Fibroblast of lung (primary cell): ENCODE results near the gene C1GALT1. TPM values are rescaled to one million over a fixed set of nuclear protein-coding genes. Genes with fewer than 3 reads are reported as not detected.

Experiments used
- DNase-seq, 2 donors: peaks; one replicate each; pipeline versions ENCODE4 v3.0.0 to v3.0.0-alpha.2; 2010; ENCODE audit warnings: low read depth in 2 of 2
- H2AFZ ChIP-seq: 2 replicates; pipeline ENCODE4 v1.5.1; 2012; ENCODE audit warnings: low read length, control low read depth, inconsistent platforms
- H3K27ac ChIP-seq: 2 replicates; pipeline ENCODE4 v1.5.1; 2011; ENCODE audit warnings: low read length, control low read depth; ENCODE audit not compliant: insufficient read depth
- H3K27me3 ChIP-seq: 2 replicates; pipeline ENCODE4 v1.5.1; 2011; ENCODE audit warnings: mild to moderate bottlenecking, low read length; ENCODE audit not compliant: control insufficient read depth, insufficient read depth
- H3K36me3 ChIP-seq: 2 replicates; pipeline ENCODE4 v1.5.1; 2011; ENCODE audit warnings: low read length; ENCODE audit not compliant: control insufficient read depth, insufficient read depth
- H3K4me1 ChIP-seq: 2 replicates; pipeline ENCODE4 v1.5.1; 2011; ENCODE audit warnings: low read length; ENCODE audit not compliant: control insufficient read depth, insufficient read depth; ENCODE audit errors: extremely low read depth
- H3K4me2 ChIP-seq: 2 replicates; pipeline ENCODE4 v1.5.1; 2011; ENCODE audit warnings: low read length, control low read depth; ENCODE audit not compliant: insufficient read depth; ENCODE audit errors: extremely low read depth
- H3K4me3 ChIP-seq, 4 experiments: fragments of 200-600 bp in 1 of 4; sonication (generic) in 1 of 4; replicated peaks in 1 of 4; 2 replicates each; pipeline ENCODE4 v1.5.1; 2011 to 2016; ENCODE audit warnings: low read length in 4 of 4, low read depth in 3 of 4, mild to moderate bottlenecking in 3 of 4, control low read depth in 2 of 4, inconsistent platforms in 1 of 4, mixed read lengths in 1 of 4; ENCODE audit not compliant: insufficient read depth in 1 of 4; ENCODE audit errors: control extremely low read depth in 1 of 4
- H3K79me2 ChIP-seq: 2 replicates; pipeline ENCODE4 v1.5.1; 2012; ENCODE audit warnings: mild to moderate bottlenecking, low read length, inconsistent platforms; ENCODE audit not compliant: control insufficient read depth, insufficient read depth
- H3K9ac ChIP-seq: 2 replicates; pipeline ENCODE4 v1.5.1; 2011; ENCODE audit warnings: mild to moderate bottlenecking, low read length, control low read depth; ENCODE audit not compliant: insufficient read depth
- H3K9me3 ChIP-seq: 2 replicates; pipeline ENCODE4 v1.5.1; 2012; ENCODE audit warnings: low read depth, low read length; ENCODE audit not compliant: control insufficient read depth, insufficient read depth
- H4K20me1 ChIP-seq: 2 replicates; pipeline ENCODE4 v1.5.1; 2011; ENCODE audit warnings: low read length; ENCODE audit not compliant: control insufficient read depth, insufficient read depth; ENCODE audit errors: extremely low read depth
- CTCF ChIP-seq, 2 donors: IDR thresholded peaks in 1 of 2; conservative IDR thresholded peaks in 1 of 2; 1 replicate in 1 of 2; 2 replicates in 1 of 2; pipeline ENCODE4 v1.5.1; 2011 to 2012; ENCODE audit warnings: low read length in 2 of 2, control low read depth in 1 of 2, inconsistent platforms in 1 of 2, low read depth in 1 of 2, mild to moderate bottlenecking in 1 of 2
- EZH2 ChIP-seq: IDR thresholded peaks from 2 replicates; pipeline ENCODE4 v1.5.1; 2012; ENCODE audit warnings: low read length, control low read depth, mild to moderate bottlenecking; ENCODE audit errors: missing control alignments
- polyA plus RNA-seq, 2 donors: library from polyadenylated mRNA; depleted of rRNA in 1 of 2; stranded (reverse) in 1 of 2; unstranded in 1 of 2; fragments of >200 nt; gene quantifications; 2 replicates each; pipeline ENCODE4 v1.2.1, GENCODE V29; 2011 to 2012; ENCODE audit warnings: missing spikeins in 1 of 2
- total RNA-seq: library from RNA; depleted of rRNA; stranded (reverse); fragments of >200 nt; gene quantifications from 2 replicates; pipeline ENCODE4 v1.2.1, GENCODE V29; 2014

The C1GALT1 gene
- total and polyA plus RNA-seq, 2 donors (not counting 1 experiment from before 2014, with no cell fraction given) = 17.0 to 26.3 TPM

GRCh38 chr7:7257899-7258692 lies 75.8 kb downstream of the C1GALT1 start:
- no peak overlapping the region for H3K4me3 ChIP-seq
- H3K4me2 ChIP-seq = no peak overlapping the region
- H2AFZ ChIP-seq = no peak overlapping the region
- no peaks in the 10 kb centered on the region for H3K9me3 ChIP-seq
- H3K79me2 ChIP-seq = no peaks in the 10 kb centered on the region
- H3K9ac ChIP-seq = no peak overlapping the region
- H3K36me3 ChIP-seq = no peaks in the 10 kb centered on the region
- no peaks in the 10 kb centered on the region for H4K20me1 ChIP-seq
- no peaks in the 10 kb centered on the region for H3K27me3 ChIP-seq
- no peak for TF ChIP-seq EZH2
- TF ChIP-seq CTCF (conservative IDR thresholded peaks at IDR 0.05 in 1 of 2, IDR thresholded peaks at IDR 0.05 in 1 of 2; ENCODE audit: low read depth in 1 of 2, low read length in 2 of 2) = no peak
- H3K27ac ChIP-seq = no peak overlapping the region
- DNase-seq = no peak
- H3K4me1 ChIP-seq = no peaks in the 10 kb centered on the region

- Histone ChIP-seq H3K27me3 (no peaks in the 10 kb centered on the region), H3K4me3 (no peak overlapping the region), H2AFZ (no peak overlapping the region), H3K9me3 (no peaks in the 10 kb centered on the region), H3K9ac (no peak overlapping the region), H3K36me3 (no peaks in the 10 kb centered on the region), H4K20me1 (no peaks in the 10 kb centered on the region), H3K27ac (no peak overlapping the region), H3K4me2 (no peak overlapping the region), H3K79me2 (no peaks in the 10 kb centered on the region), H3K4me1 (no peaks in the 10 kb centered on the region)
- no peak for TF ChIP-seq EZH2
- TF ChIP-seq CTCF (conservative IDR thresholded peaks at IDR 0.05 in 1 of 2, IDR thresholded peaks at IDR 0.05 in 1 of 2; ENCODE audit: low read depth in 1 of 2, low read length in 2 of 2) = no peak
- no peak for DNase-seq
Measured at GRCh38 chr7:7261863-7262262, 79.5 kb downstream of the C1GALT1 start.

- Histone ChIP-seq H3K27ac (no peak overlapping the region), H3K79me2 (no peaks in the 10 kb centered on the region)
- no peak for TF ChIP-seq CTCF (conservative IDR thresholded peaks at IDR 0.05 in 1 of 2, IDR thresholded peaks at IDR 0.05 in 1 of 2; ENCODE audit: low read depth in 1 of 2, low read length in 2 of 2)
Measured at GRCh38 chr7:7263297-7264230, 81.2 kb downstream of the C1GALT1 start.

More at GRCh38 chr7:7263297-7264230, 81.2 kb downstream of the C1GALT1 start:
- Histone ChIP-seq H3K27me3 (no peaks in the 10 kb centered on the region), H2AFZ (no peak overlapping the region), H3K9me3 (no peaks in the 10 kb centered on the region), H3K9ac (no peak overlapping the region), H3K36me3 (no peaks in the 10 kb centered on the region), H3K4me1 (no peaks in the 10 kb centered on the region), H3K4me2 (no peak overlapping the region), H3K4me3 (no peak overlapping the region), H4K20me1 (no peaks in the 10 kb centered on the region)
- DNase-seq = no peak
